Stimulated activated naive CD8-positive, alpha-beta T cell treated with anti-CD3 and anti-CD28 coated beads, Interleukin-15, amount 100 ng/mL, for 72 hours (primary cell): Measurements from ENCODE around the gene VTCN1.

Experiments used
- ATAC-seq: fragments of 150-1000 bp; cut with Tn5 transposase; 2 replicates; pipeline ENCODE4 v1.10.0; 2021; ENCODE audit warnings: mild to moderate bottlenecking, moderate library complexity
- DNase-seq, 2 donors: peaks; one replicate each; pipeline ENCODE4 v3.0.0; 2021 to 2022
- H3K27ac Mint-ChIP-seq, 2 donors: one replicate each; pipeline ENCODE4 v1.8.0; 2022; ENCODE audit warnings: mild to moderate bottlenecking in 2 of 2, mixed read lengths in 2 of 2, moderate library complexity in 2 of 2
- H3K27me3 Mint-ChIP-seq: one replicate; pipeline ENCODE4 v1.8.0; 2022; ENCODE audit warnings: mixed read lengths
- H3K4me1 Mint-ChIP-seq: one replicate; pipeline ENCODE4 v1.8.0; 2022; ENCODE audit warnings: mild to moderate bottlenecking, mixed read lengths
- H3K4me3 Mint-ChIP-seq, 2 donors: one replicate each; pipeline ENCODE4 v1.8.0; 2022; ENCODE audit warnings: mild to moderate bottlenecking in 2 of 2, mixed read lengths in 2 of 2, moderate library complexity in 1 of 2
- H3K9me3 Mint-ChIP-seq, 2 donors: one replicate each; pipeline ENCODE4 v1.8.0; 2022; ENCODE audit warnings: mixed read lengths in 2 of 2

VTCN1 gene

DNA sequence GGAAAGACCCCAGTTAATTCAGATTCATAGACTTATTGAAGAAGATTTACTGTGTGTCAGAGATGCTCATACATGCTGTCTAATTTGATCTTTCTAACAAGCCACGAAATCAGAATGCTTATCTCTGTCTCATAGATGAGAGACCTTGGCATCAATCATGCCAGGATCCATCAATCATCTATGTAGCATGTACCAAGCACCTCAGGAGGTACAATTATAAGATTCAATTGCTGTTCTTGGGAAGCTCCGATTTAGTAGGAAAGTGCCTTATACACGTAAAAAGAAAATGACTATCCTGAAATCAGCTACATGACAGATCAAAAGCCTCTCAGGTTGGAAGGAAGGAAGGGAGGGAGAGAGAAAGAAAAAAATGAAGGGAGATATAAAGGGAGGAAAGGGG lies 18.5 kb upstream of the VTCN1 start:
- DNase-seq: no peak
- Mint-ChIP-seq H3K27me3 (no peaks in the 10 kb centered on the region), H3K4me1 (no peaks in the 10 kb centered on the region), H3K4me3 (no peak overlapping the region), H3K9me3 (peaks cover 3 to 7% of the 10 kb centered on the region in 2 donors), H3K27ac (no peak overlapping the region)
- ATAC-seq: no peak

DNA sequence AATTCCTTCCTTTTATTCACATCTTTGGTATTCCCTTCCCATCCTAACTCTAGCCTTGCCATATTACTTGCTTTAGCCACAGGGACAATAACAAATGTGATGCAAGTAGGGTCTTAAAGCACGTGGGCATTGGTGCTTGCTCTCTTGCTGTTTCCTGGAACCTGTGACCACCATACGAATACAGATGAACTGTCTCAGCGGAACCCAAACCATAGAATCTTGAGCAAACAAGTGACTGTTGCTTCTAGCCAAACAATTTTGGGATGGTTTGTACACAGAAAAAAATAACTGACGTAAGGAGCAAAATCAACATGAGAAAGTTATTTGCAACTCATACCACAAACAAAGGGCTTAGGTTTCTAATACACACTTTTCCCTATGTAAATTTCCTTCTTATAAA lies 15.2 kb upstream of the VTCN1 start:
- ATAC-seq: no peak
- H3K4me3 Mint-ChIP-seq: no peak overlapping the region
- H3K27ac Mint-ChIP-seq: no peak overlapping the region
- H3K4me1 Mint-ChIP-seq: no peaks in the 10 kb centered on the region
- no peak for DNase-seq
- no peaks in the 10 kb centered on the region for H3K27me3 Mint-ChIP-seq
- no peaks in the 10 kb centered on the region for H3K9me3 Mint-ChIP-seq

DNA sequence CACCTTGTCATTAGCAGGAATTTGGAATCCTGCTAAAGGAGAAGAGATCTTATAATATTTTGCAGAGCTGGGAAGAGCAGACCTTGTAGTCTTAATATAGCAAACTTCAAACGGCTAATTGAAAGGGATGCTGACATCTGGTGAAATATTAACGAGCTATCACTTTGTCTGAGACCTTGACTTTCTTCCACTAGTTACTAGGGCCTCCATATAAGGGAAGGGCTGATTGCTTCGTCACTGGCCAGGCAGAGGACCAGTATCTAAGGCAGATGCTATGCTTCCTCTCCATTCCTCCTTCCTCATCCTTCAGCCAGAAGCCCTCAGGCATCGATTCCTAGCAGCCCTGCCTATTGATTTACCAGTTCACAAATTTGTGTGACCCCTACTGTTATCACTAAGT lies 6.0 kb upstream of the VTCN1 start:
- H3K4me3 Mint-ChIP-seq: no peak overlapping the region
- H3K9me3 Mint-ChIP-seq: peaks cover 6 to 9% of the 10 kb centered on the region in 2 donors
- DNase-seq (no peak), ATAC-seq (no peak)
- H3K27ac Mint-ChIP-seq: no peak overlapping the region
- H3K4me1 Mint-ChIP-seq: no peaks in the 10 kb centered on the region
- H3K27me3 Mint-ChIP-seq: no peaks in the 10 kb centered on the region

DNA sequence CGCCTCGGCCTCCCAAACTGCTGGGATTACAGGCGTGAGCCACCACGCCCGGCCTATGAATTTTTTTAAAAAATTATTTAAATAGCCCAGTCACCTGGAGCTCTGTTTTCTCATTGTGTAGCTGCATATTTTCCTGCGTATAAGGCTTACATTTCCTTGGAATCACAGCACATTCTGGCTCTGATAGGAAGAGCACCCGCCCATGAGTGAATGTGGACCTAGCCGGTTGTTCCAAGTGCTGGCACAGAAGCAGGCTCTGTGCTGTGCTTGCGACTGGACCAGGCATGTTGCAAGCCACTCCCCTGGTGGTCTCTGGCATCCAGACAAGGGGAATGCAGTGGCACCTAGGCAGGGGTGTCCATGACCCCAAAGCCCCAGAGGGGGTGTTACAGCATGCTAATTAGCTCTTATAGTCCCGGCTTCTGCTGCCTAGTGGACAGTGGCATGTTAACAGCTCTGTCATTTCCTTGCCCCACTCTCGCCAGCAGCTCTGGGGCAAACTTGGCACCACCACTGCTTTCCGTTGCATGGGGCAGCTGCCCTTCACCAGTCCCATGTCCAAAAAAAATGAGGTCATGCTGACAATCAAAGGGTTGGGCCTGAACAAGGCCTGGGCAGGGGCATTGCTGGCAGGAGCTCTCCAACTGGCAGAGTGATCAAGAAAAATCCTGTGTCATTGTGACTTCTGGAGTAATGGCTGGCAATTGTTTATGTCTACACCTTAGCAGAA lies 5.2 kb upstream of the VTCN1 start:
- DNase-seq (no peak), ATAC-seq (no peak)
- Mint-ChIP-seq H3K9me3 (peaks cover 6 to 9% of the 10 kb centered on the region in 2 donors), H3K4me3 (no peak overlapping the region), H3K4me1 (no peaks in the 10 kb centered on the region), H3K27me3 (peaks cover under 1% of the 10 kb centered on the region), H3K27ac (no peak overlapping the region)

DNA sequence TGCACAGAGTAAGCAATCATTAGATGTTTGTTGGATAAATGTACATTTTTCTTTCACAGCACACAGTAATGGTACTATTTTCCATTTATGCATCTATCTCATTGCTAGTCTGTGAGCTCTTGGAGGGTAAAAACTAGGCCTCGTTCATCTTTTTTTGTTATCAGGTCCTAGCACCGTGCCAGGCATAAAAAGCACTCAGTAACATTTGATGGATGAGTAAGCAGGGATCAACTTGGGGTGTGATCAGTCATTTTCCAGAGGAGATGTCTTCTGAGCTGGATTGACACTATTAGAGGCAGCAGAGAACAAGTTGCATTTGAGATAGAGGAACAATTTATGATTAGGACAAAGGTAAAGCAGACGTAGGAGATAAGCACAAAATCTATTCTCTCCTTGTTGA lies 4.3 kb upstream of the VTCN1 start:
- Mint-ChIP-seq H3K27ac (no peak overlapping the region), H3K27me3 (peaks cover 8% of the 10 kb centered on the region), H3K4me1 (no peaks in the 10 kb centered on the region), H3K9me3 (peaks cover 6 to 9% of the 10 kb centered on the region in 2 donors), H3K4me3 (no peak overlapping the region)
- DNase-seq: no peak
- ATAC-seq: no peak

DNA sequence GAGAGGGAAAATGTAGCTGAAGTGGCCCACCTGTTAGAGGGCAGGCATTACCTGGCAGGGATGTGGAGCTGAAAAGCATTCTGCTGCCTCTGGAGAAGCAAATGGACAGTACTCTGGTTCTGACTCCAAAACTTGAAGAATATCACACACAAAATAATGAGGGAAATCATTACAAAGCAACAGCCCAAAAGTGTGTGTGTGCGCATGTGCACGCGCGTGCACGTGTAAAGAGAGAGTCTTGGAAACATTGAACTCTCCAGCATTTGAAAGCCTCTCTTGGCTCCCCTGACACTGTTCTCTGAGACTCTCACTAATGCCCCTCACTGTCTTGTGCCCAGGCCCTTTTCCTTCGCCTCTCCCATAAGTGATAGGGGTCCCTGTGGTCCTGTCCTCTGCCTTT lies 2.3 kb upstream of the VTCN1 start:
- DNase-seq (no peak), ATAC-seq (no peak)
- Mint-ChIP-seq H3K4me3 (no peak overlapping the region), H3K4me1 (no peaks in the 10 kb centered on the region), H3K27ac (no peak overlapping the region), H3K9me3 (peaks cover 0 to 9% of the 10 kb centered on the region in 2 donors), H3K27me3 (peaks cover 13% of the 10 kb centered on the region)

DNA sequence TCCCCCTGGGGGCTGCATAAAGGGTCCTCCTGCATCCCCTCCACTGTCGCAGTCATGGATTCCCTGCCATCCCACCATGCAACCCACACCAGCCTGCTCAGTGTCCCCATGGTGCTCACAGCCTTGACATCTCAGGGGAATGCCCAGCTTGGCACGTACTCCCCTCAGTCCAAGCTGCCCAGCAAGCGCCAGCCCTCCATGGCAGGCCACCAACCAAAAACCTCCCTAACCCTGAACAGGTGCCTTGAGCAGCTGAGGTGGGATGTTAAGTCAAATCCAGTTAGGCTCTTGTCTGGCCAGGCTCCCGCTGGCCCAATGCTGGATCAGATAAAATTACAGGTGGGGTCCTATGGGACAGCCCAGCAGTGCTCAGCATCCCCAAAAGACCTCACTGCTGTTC lies 341 bp downstream of the VTCN1 start:
- Mint-ChIP-seq H3K27me3 (peaks cover 22% of the 10 kb centered on the region), H3K4me3 (no peak overlapping the region), H3K9me3 (no peaks in the 10 kb centered on the region), H3K27ac (no peak overlapping the region), H3K4me1 (no peaks in the 10 kb centered on the region)
- ATAC-seq (no peak), DNase-seq (no peak)

DNA sequence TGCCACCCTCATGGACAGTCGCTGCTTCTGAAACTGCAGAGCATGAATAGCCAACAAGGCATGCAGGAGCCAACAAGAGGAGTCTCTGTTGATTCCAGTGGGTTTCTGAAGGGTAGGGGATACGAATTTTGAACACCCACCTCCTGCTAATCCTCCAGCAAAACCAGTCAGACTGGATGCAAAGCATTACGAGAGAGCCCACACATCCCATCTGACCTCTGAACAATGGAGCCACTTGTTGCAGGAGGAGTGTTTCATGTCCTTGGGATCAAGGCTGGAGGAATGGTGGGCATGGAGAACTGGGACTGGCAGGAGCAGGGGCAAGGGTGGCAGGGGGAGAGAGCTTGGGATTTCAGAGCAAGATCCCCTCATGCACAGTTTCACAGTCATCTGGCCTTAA lies 1.6 kb downstream of the VTCN1 start:
- Mint-ChIP-seq H3K27me3 (peaks cover 22% of the 10 kb centered on the region), H3K9me3 (no peaks in the 10 kb centered on the region), H3K27ac (no peak overlapping the region), H3K4me1 (no peaks in the 10 kb centered on the region), H3K4me3 (no peak overlapping the region)
- DNase-seq: no peak
- no peak for ATAC-seq

DNA sequence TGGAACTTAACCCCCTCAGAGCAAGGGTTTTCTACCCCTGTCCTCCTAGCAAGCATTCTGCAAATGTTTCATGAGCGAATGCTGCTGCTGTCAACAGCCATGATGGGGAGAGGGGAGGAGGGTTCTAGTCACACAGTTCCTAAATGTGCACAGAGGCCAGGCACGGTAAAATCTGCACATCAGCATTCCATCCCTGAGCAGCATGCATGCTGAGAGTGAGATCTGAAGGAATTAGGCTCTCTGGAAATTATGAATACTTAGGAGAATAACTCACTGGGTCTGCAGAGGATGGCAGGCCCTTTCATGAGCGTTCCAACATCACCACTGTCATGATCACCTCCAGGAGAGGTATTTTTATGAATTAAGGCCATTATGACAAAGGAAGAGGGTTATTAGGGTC lies 2.1 kb downstream of the VTCN1 start:
- no peaks in the 10 kb centered on the region for H3K9me3 Mint-ChIP-seq
- peaks cover 22% of the 10 kb centered on the region for H3K27me3 Mint-ChIP-seq
- no peaks in the 10 kb centered on the region for H3K4me1 Mint-ChIP-seq
- DNase-seq (no peak), ATAC-seq (no peak)
- H3K4me3 Mint-ChIP-seq: no peak overlapping the region
- no peak overlapping the region for H3K27ac Mint-ChIP-seq

DNA sequence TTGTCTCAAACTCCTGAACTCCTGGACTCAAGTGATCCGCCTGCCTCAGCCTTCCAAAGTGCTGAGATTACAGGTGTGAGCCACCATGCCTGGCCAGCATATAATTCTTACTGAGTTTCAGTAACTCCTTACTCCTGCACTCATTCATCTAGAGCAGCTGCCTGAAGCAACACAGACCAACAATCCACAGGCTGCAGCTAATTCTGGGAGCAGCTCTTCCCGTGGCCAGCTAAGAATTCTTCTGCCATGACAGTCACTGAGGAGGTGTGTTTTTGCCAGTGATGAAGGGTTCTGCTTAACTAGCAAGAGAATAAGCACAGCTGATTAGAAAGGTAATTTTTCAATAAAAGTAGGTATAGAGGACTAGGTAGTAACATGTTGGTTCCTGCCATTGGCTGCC lies 5.4 kb downstream of the VTCN1 start:
- ATAC-seq: no peak
- no peak for DNase-seq
- Mint-ChIP-seq H3K27ac (peak overlapping the region in 1 of 2 donors; percentile 59), H3K4me1 (no peaks in the 10 kb centered on the region), H3K27me3 (peaks cover 39% of the 10 kb centered on the region), H3K9me3 (no peaks in the 10 kb centered on the region), H3K4me3 (no peak overlapping the region)

DNA sequence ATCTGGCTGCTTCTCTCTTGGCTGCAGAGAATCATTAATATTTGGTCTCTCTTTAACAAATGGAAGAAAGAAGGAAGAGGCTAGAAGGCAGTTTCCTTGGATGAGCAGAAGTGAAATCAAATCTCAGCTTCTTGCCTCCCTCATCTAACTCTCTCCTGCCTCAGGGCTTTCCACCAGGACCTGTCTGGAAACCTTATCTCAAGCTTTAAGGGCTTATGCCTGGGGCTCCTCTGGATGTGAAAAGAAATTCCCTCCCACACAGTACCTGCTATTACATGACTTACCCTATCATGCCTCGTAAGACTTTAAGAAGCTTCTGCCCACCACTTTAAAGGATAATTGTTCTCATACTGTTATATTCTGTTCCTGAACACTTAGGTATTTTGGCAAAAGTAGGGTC lies 8.9 kb downstream of the VTCN1 start:
- H3K4me1 Mint-ChIP-seq: no peaks in the 10 kb centered on the region
- H3K27ac Mint-ChIP-seq: no peak overlapping the region
- H3K27me3 Mint-ChIP-seq: peaks cover 30% of the 10 kb centered on the region
- ATAC-seq (no peak), DNase-seq (no peak)
- H3K4me3 Mint-ChIP-seq: no peak overlapping the region
- no peaks in the 10 kb centered on the region for H3K9me3 Mint-ChIP-seq

DNA sequence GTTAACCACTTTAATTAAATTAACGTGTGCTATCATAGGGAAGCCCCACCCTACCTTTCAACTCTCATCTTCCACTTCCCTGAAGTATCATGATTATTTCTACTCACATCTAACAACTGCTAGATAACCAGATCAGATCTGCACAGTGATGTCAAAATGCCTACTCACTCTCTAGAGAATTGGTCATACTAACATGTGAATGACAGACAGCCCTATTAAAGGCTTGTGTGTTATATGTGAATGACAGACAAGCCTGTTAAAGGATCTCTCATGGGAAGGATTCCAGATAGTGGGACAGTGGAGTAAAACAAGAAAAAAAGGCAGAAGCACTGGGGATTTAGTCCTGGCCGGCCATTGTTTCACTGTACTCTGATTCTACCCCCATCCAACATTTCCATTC lies 12.6 kb downstream of the VTCN1 start:
- Mint-ChIP-seq H3K9me3 (no peaks in the 10 kb centered on the region), H3K27me3 (peaks cover 28% of the 10 kb centered on the region), H3K4me1 (no peaks in the 10 kb centered on the region), H3K4me3 (no peak overlapping the region), H3K27ac (no peak overlapping the region)
- no peak for ATAC-seq
- no peak for DNase-seq

DNA sequence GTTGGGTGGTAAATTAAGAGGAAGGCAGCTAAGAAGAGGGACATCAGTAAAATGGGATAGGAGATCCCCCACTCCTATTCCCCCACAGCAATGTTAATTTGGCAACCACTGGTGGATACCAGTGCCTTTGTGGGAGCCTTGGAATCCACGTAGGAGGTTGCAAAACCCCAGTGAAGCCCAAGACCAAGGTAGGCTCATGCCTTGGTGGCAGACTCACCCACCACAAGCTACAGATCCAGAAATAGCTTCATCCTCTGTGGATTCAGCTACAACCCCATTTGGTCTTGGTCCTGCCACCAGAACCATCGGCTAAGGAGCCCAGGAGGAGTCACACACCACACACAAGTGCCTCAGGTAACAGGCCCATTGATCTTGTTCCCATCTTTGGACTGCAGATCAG lies 21.0 kb downstream of the VTCN1 start:
- DNase-seq: no peak
- Mint-ChIP-seq H3K4me3 (no peak overlapping the region), H3K27me3 (peaks cover 5% of the 10 kb centered on the region), H3K27ac (no peak overlapping the region), H3K9me3 (peaks cover 6 to 9% of the 10 kb centered on the region in 2 donors), H3K4me1 (no peaks in the 10 kb centered on the region)
- no peak for ATAC-seq

DNA sequence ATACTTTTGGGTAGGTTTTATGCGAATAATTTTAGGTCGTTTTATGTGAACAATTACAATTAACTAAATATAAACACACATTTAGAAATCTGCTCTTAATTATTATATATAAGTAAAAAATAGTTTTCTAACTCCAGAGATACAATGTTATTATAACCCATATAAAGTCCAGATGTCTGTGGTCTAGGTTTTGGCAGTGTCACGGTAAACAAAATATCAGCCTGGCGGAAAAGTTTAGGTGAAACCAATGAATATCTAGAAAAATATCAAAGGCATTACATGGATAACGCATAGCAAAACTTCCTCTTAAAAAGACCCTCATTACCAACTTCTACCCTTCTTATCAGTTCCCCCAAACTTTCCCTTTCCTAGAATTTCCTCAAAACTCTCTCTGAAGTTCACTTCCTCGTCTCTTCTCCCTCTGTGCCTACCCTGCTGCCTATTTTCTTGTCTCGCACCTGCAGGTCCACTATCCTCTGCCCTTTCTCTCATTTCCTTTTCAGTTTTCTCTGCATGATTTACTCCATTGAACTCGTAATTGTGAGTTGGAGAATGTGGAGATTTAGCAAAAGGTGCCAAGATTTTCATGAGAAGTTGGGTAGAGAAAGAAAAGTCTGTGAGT lies 21.8 kb downstream of the VTCN1 start:
- peaks cover 5% of the 10 kb centered on the region for H3K27me3 Mint-ChIP-seq
- no peaks in the 10 kb centered on the region for H3K4me1 Mint-ChIP-seq
- peaks cover 6 to 9% of the 10 kb centered on the region in 2 donors for H3K9me3 Mint-ChIP-seq
- no peak overlapping the region for H3K27ac Mint-ChIP-seq
- ATAC-seq (no peak), DNase-seq (no peak)
- no peak overlapping the region for H3K4me3 Mint-ChIP-seq

DNA sequence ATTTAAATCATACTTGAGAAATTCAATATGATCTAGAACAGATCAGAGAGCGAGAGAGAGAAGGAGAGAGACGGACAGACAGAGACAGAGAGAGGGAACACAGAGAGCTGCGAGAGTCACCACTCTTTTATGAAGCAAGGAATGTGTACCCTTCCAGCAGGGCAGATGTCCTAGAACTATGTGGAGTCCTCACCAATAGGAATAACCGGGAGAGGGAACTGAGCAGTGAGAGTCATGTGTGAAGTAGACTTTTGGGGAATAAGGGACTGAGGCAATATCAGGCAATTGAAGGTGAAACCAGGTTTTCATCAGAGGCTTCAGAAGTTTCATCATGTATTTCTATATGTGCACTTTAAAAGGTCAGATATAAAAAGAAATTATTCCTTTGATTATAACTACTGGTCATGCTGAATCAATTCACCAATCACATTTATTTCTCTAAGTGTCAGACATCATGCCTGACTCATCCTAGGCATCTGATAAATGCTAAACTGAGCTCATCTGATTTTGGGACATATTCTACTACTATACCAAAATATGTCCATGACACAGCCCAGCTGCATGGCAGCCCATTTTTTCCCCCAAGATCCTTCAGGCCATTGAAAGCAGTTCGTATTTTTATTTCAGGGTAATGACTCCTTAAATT lies 22.4 kb downstream of the VTCN1 start:
- H3K9me3 Mint-ChIP-seq: peaks cover 6 to 9% of the 10 kb centered on the region in 2 donors
- peak overlapping the region; percentile 20 to 79 for H3K27ac Mint-ChIP-seq
- peaks cover 5% of the 10 kb centered on the region for H3K27me3 Mint-ChIP-seq
- DNase-seq: no peak
- no peaks in the 10 kb centered on the region for H3K4me1 Mint-ChIP-seq
- H3K4me3 Mint-ChIP-seq: no peak overlapping the region
- no peak for ATAC-seq

DNA sequence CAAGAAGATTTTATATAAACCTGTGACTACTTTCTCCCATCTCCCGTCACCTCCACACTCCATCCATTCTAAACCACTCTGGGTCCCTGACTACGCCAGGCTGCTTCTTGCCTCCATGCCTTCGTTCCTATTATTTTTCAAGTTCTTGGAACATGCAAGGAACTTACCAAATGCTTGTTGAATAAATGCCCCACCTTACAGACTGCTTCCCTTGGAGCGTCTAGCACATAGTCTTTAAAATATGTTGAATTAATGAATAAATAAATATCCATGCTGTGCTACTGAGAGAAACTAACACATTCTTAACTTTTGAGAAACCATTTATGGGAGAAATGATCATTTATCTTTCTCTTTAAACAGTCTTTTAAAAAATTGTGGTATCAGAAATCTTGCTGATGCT lies 27.6 kb downstream of the VTCN1 start:
- no peaks in the 10 kb centered on the region for H3K9me3 Mint-ChIP-seq
- ATAC-seq (no peak), DNase-seq (no peak)
- H3K27ac Mint-ChIP-seq: no peak overlapping the region
- H3K4me1 Mint-ChIP-seq: no peaks in the 10 kb centered on the region
- peaks cover 5% of the 10 kb centered on the region for H3K27me3 Mint-ChIP-seq
- no peak overlapping the region for H3K4me3 Mint-ChIP-seq
